Body of pancreas (tissue), 4 donors: ENCODE measurements around the gene DLGAP1. TPM values are rescaled to one million over a fixed set of nuclear protein-coding genes. Genes with fewer than 3 reads are reported as not detected.

Experiments
- ATAC-seq: fragments of 150-250 bp; one replicate; pipeline ENCODE4 v1.9.1; 2016
- DNase-seq, 4 donors: peaks; one replicate each; pipeline ENCODE4 v3.0.0-alpha.2; 2019
- H3K27ac ChIP-seq, 4 donors: fragments of 200-600 bp; sonication (generic); 1 replicate in 3 of 4; 2 replicates in 1 of 4; pipeline versions ENCODE4 v1.5.1 to v1.6.1; 2016 to 2019; ENCODE audit warnings: mild to moderate bottlenecking in 1 of 4, mixed read lengths in 1 of 4, moderate library complexity in 1 of 4
- H3K27me3 ChIP-seq, 2 donors: fragments of 200-600 bp; sonication (generic); one replicate each; pipeline ENCODE4 v1.6.0; 2016; ENCODE audit warnings: mild to moderate bottlenecking in 1 of 2
- H3K36me3 ChIP-seq, 2 donors: fragments of 200-600 bp; sonication (generic); replicated peaks in 1 of 2; 2 replicates each; pipeline ENCODE4 v1.5.1; 2016; ENCODE audit warnings: low read depth in 2 of 2; ENCODE audit not compliant: insufficient read depth in 1 of 2
- H3K4me1 ChIP-seq: fragments of 200-600 bp; sonication (generic); one replicate; pipeline ENCODE4 v1.6.0; 2016
- H3K4me3 ChIP-seq, 2 donors: fragments of 200-600 bp; sonication (generic); 1 replicate in 1 of 2; 2 replicates in 1 of 2; pipeline ENCODE4 v1.5.1; 2016 to 2019
- H3K9me3 ChIP-seq, 3 donors: fragments of 200-600 bp; sonication (generic); 1 replicate in 2 of 3; 2 replicates in 1 of 3; pipeline ENCODE4 v1.5.1; 2016
- POLR2A ChIP-seq, 3 donors: fragments of 450-650 bp; IDR thresholded peaks; one replicate each; pipeline ENCODE4 v1.6.1; 2016; ENCODE audit warnings: antibody characterized with exemption in 3 of 3, mild to moderate bottlenecking in 2 of 3
- WGBS, 2 donors: methylation state at CpG; one replicate each; pipeline ENCODE4 v1.1.5; 2017; 5-methylcytosine and 5-hydroxymethylcytosine counted together
- intact Hi-C: fragments of 100-400 bp; cut with DNase I; formaldehyde crosslinking; loops from one replicate; pipeline ENCODE4 v1.15.1; 2023
- total RNA-seq, 2 donors: library from RNA; depleted of rRNA; stranded (reverse); fragments of >200 nt; gene quantifications; one replicate each; pipeline ENCODE4 v1.1.0, GENCODE V29; 2016
- TF ChIP-seq, protein P1 (sequence below), 7 experiments: fragments of 450-650 bp in 4 of 7; fragments of 200-600 bp in 3 of 7; sonication (generic) in 3 of 7; IDR thresholded peaks; one replicate each; pipeline ENCODE4 v1.5.1; 2016 to 2019; ENCODE audit warnings: antibody characterized with exemption in 7 of 7

The DLGAP1 gene
- total RNA-seq, 2 donors from 2014 or later = 0.52 to 7.9 TPM

- WGBS, 2 donors = 42 to 49% methylated on average over 2 of the region's 2 CpGs
- Histone ChIP-seq H3K4me3 (no peak overlapping the region), H3K27me3 (no peaks in the 10 kb centered on the region), H3K36me3 (no peaks in the 10 kb centered on the region), H3K27ac (no peak overlapping the region), H3K9me3 (no peaks in the 10 kb centered on the region), H3K4me1 (no peaks in the 10 kb centered on the region)
- intact Hi-C loops = no loop called here
- DNase-seq (no peak), ATAC-seq (no peak)
- TF ChIP-seq POLR2A (IDR thresholded peaks at IDR 0.05) = no peak
- TF ChIP-seq, protein P1, sequence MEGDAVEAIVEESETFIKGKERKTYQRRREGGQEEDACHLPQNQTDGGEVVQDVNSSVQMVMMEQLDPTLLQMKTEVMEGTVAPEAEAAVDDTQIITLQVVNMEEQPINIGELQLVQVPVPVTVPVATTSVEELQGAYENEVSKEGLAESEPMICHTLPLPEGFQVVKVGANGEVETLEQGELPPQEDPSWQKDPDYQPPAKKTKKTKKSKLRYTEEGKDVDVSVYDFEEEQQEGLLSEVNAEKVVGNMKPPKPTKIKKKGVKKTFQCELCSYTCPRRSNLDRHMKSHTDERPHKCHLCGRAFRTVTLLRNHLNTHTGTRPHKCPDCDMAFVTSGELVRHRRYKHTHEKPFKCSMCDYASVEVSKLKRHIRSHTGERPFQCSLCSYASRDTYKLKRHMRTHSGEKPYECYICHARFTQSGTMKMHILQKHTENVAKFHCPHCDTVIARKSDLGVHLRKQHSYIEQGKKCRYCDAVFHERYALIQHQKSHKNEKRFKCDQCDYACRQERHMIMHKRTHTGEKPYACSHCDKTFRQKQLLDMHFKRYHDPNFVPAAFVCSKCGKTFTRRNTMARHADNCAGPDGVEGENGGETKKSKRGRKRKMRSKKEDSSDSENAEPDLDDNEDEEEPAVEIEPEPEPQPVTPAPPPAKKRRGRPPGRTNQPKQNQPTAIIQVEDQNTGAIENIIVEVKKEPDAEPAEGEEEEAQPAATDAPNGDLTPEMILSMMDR (IDR thresholded peaks at IDR 0.05) = no peak
Observed at GRCh38 chr18:3842844-3843243, 612.3 kb downstream of the DLGAP1 start.

- intact Hi-C loops = no loop called here
- no peaks in the 10 kb centered on the region for H3K36me3 ChIP-seq
- WGBS, 2 donors = 76 to 77% methylated on average over 3 of the region's 3 CpGs
- H3K4me3 ChIP-seq = no peak overlapping the region
- H3K4me1 ChIP-seq = no peaks in the 10 kb centered on the region
- no peak overlapping the region for H3K27ac ChIP-seq
- DNase-seq = no peak
- no peaks in the 10 kb centered on the region for H3K9me3 ChIP-seq
- no peak for ATAC-seq
- H3K27me3 ChIP-seq = no peaks in the 10 kb centered on the region
- TF ChIP-seq POLR2A (IDR thresholded peaks at IDR 0.05) = no peak
- TF ChIP-seq, protein P1 (IDR thresholded peaks at IDR 0.05) = no peak
Observed at GRCh38 chr18:3840766-3841165, 614.3 kb downstream of the DLGAP1 start.

DNA sequence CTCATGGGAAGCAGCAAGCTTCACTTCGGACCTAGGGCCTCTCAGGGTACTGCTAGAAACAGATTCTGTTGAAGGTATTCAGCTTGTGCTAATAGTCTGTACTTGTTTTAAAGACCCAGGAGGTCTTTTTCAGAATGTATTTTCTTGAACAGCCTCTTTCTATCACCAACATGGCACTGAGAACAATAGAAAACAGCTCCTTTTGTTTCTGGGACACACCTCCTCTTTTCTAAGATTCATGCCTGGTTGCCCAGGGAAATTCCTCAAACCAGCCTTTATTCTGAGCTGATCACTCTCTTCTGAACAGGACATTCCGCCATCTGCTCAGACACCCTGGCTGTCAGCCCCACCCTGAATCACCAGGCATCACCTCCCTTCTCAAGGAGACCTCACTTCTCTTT, 615.5 kb downstream of the DLGAP1 start:
- 55 to 60% methylated on average over 2 of the region's 2 CpGs for WGBS, 2 donors
- intact Hi-C loops = no loop called here
- ATAC-seq = no peak

GRCh38 chr18:3836483-3837335, 618.4 kb downstream of the DLGAP1 start:
- no peak for ATAC-seq
- TF ChIP-seq, protein P1 (IDR thresholded peaks at IDR 0.05) = no peak
- TF ChIP-seq POLR2A (IDR thresholded peaks at IDR 0.05) = no peak
- Histone ChIP-seq H3K27me3 (no peaks in the 10 kb centered on the region), H3K27ac (no peak overlapping the region), H3K36me3 (no peaks in the 10 kb centered on the region), H3K9me3 (no peaks in the 10 kb centered on the region), H3K4me1 (no peaks in the 10 kb centered on the region), H3K4me3 (no peak overlapping the region)
- 60 to 69% methylated on average over 12 of the region's 12 CpGs for WGBS, 2 donors
- intact Hi-C loops = no loop called here
- DNase-seq = no peak

More for the DNA sequence above, 615.5 kb downstream of the DLGAP1 start:
- H3K27ac ChIP-seq = no peak overlapping the region
- TF ChIP-seq, protein P1 (IDR thresholded peaks at IDR 0.05) = no peak
- TF ChIP-seq POLR2A (IDR thresholded peaks at IDR 0.05) = no peak
- no peaks in the 10 kb centered on the region for H3K36me3 ChIP-seq
- H3K4me1 ChIP-seq = no peaks in the 10 kb centered on the region
- no peaks in the 10 kb centered on the region for H3K9me3 ChIP-seq
- H3K27me3 ChIP-seq = no peaks in the 10 kb centered on the region
- DNase-seq = no peak
- H3K4me3 ChIP-seq = no peak overlapping the region
